Epithelial cell of proximal tubule (primary cell): ENCODE data around the gene ELOVL4. TPM values are rescaled to one million over a fixed set of nuclear protein-coding genes. Genes with fewer than 3 reads are reported as not detected.
A peak's percentile ranks its signal among the peaks of the same experiment; 100 is the strongest.

Source experiments
- DNase-seq: peaks from one replicate; pipeline ENCODE4 v3.0.0-alpha.2; 2011; ENCODE audit warnings: low read depth
- H3K4me3 ChIP-seq: 2 replicates; pipeline ENCODE4 v1.5.1; 2011; ENCODE audit warnings: low read depth, mild to moderate bottlenecking, low read length
- total RNA-seq: library from RNA; depleted of rRNA; stranded (reverse); fragments of >200 nt; gene quantifications from 2 replicates; pipeline ENCODE4 v1.2.3, GENCODE V29; 2015
- TF ChIP-seq, protein P1 (sequence below): conservative IDR thresholded peaks from 2 replicates; pipeline ENCODE4 v1.5.1; 2012; ENCODE audit warnings: low read depth, mild to moderate bottlenecking, low read length

ELOVL4 gene
- total RNA-seq, 1 donor from 2014 or later = 2.1 TPM

DNA sequence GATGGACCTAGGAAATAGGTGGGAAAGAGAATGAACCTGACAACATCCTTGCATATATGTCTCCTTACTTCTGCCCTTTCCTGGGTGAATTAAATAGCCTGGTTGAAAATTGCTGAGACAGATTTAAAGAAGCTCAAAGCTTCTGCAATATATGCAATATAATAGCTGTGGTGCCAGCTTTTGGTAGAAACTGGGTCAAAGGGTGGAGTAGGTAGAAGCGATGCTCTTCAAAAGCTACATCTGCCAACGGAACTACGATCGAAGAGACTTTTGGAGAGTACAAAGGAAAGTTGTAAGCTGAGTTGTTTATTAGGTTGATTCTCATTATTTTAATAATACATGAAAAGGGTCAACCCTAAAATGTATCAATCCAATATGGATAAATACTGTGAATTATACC is 34.3 kb upstream of the ELOVL4 start:
- DNase-seq = no peak
- H3K4me3 ChIP-seq = no peak overlapping the region
- TF ChIP-seq, protein P1, sequence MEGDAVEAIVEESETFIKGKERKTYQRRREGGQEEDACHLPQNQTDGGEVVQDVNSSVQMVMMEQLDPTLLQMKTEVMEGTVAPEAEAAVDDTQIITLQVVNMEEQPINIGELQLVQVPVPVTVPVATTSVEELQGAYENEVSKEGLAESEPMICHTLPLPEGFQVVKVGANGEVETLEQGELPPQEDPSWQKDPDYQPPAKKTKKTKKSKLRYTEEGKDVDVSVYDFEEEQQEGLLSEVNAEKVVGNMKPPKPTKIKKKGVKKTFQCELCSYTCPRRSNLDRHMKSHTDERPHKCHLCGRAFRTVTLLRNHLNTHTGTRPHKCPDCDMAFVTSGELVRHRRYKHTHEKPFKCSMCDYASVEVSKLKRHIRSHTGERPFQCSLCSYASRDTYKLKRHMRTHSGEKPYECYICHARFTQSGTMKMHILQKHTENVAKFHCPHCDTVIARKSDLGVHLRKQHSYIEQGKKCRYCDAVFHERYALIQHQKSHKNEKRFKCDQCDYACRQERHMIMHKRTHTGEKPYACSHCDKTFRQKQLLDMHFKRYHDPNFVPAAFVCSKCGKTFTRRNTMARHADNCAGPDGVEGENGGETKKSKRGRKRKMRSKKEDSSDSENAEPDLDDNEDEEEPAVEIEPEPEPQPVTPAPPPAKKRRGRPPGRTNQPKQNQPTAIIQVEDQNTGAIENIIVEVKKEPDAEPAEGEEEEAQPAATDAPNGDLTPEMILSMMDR = no peak

DNA sequence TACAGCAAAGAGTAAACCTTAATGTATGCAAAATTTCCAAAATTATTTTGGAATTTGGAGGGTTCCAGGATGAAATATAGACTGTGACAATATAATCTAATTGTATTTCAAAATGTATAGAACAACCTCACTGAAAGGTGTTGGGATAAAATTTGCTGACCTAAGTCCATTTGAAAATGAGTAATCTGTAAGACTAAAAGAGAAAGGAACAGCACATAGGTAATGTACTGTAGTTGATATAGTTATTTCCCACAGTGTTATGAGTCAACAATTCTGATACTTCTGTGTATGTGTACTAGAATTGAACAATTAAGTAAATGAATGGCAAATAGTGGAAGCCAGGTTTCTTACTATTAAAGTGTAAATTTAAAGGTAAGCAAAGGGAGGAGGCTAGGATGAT is 23.8 kb upstream of the ELOVL4 start:
- TF ChIP-seq, protein P1 = no peak
- DNase-seq = no peak
- no peak overlapping the region for H3K4me3 ChIP-seq

DNA sequence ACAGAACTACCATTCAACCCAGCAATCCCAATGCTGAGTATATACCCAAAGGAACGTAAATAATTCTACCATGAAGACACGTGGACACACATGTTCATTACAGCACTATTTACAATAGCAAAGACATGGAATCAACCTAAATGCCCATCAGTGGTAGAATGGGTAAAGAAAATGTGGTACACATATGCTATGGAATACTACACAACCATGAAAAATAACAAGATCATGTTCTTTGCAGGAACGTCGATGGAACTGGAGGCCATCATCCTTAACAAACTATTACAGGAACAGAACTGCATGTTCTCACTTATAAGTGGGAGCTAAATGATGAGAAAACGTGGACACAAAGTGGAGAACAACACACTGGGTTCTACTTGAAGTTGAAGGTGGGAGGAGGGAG is 22.4 kb upstream of the ELOVL4 start:
- TF ChIP-seq, protein P1 = no peak
- no peak for DNase-seq
- no peak overlapping the region for H3K4me3 ChIP-seq

DNA sequence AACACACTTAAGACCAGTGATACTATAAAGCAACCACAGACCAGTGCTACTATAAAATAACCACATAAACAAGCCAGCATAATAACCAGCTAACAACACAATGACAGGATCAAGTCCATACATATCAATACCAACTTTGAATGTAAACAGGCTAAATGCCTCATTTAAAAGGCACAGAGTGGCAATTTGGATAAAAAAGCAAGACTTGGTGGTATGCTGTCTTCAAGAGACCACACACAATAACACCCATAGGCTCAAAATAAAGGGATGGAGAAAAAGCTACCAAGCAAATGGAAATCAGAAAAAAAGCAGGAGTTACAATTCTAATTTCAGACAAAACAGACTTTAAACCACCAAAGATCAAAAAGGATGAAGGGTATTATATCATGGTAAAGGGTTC is 19.8 kb upstream of the ELOVL4 start:
- no peak overlapping the region for H3K4me3 ChIP-seq
- DNase-seq = no peak
- TF ChIP-seq, protein P1 = no peak

DNA sequence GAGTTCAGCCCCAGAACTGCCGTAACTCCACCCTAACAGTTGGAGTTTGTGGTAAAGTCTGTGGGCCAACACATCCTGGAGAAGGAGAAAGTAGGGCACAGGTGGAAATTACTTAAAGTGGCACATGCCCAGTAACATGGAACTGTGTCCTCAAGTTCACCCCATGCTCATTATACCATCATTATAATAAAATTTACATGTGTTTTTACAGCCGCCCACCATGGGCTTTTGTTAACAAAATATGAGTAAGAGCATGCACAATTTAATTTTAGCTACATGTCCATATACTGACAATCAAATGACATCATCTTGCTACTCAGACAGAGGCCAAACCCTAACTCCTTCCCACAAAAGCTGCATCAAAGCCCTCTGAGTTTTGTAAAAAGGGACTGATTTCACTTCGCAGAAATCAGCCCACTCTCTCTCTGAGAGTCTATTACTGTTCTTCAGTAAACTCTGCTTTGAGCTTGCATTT is 17.3 kb upstream of the ELOVL4 start:
- TF ChIP-seq, protein P1 = no peak
- no peak overlapping the region for H3K4me3 ChIP-seq
- no peak for DNase-seq

DNA sequence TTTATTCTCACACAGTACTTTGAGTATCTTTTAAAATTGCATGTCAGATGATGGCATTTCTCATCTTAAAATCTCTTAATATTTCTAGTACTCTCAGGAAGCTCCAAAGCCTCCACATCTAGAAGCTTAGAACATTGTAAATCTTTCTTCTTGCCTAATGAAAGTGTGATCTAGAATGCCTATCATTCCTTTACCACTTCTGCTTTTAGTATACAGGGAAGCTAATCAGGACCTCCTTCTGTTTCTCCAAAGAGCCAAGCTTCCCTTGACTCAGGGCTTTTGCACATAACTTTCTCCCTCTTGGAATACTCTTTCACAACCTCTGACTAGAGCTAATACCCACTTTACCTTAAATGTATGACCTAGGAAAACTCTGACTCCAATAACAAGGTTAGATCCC is 7.5 kb upstream of the ELOVL4 start:
- no peak overlapping the region for H3K4me3 ChIP-seq
- TF ChIP-seq, protein P1 = no peak
- DNase-seq = no peak

DNA sequence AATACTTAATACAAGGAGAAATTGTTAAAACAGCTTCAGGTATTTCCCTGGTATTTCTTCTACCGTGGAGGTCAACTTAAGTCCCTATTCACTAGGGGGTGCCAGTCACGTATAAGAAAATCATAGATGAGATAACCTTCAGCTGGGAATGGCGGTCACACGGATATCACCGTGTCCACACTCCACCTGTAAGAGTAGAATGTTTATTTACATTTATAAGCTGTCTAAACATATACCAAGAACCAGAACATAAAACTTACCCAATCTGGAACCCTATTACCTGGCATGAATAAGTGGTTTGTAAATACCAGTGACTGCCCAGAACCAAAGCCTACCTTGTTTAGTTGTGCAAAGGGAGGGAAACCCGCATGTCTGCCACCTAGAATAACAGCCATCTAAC is 1.9 kb upstream of the ELOVL4 start:
- no peak overlapping the region for H3K4me3 ChIP-seq
- TF ChIP-seq, protein P1 = peak; percentile 83
- DNase-seq = peak; percentile 36
